Cerebellar cortex (tissue), 1 donor: ENCODE results near the gene ZBTB2.
"Not testable (repeated sequence)": the region's sequence is repeated elsewhere in the genome, so short reads cannot be mapped to it uniquely, and the experiment has no call there.

Experiments used
- DNase-seq: peaks from one replicate; pipeline ENCODE4 v3.0.0-alpha.2; 2015; ENCODE audit warnings: low spot score

The ZBTB2 gene

GRCh38 chr6:151327101-151327500, 64.3 kb downstream of the ZBTB2 start:
- no peak for DNase-seq

- peak; percentile 37 for DNase-seq
Measured at GRCh38 chr6:151326116-151326825, 65.1 kb downstream of the ZBTB2 start.

DNA sequence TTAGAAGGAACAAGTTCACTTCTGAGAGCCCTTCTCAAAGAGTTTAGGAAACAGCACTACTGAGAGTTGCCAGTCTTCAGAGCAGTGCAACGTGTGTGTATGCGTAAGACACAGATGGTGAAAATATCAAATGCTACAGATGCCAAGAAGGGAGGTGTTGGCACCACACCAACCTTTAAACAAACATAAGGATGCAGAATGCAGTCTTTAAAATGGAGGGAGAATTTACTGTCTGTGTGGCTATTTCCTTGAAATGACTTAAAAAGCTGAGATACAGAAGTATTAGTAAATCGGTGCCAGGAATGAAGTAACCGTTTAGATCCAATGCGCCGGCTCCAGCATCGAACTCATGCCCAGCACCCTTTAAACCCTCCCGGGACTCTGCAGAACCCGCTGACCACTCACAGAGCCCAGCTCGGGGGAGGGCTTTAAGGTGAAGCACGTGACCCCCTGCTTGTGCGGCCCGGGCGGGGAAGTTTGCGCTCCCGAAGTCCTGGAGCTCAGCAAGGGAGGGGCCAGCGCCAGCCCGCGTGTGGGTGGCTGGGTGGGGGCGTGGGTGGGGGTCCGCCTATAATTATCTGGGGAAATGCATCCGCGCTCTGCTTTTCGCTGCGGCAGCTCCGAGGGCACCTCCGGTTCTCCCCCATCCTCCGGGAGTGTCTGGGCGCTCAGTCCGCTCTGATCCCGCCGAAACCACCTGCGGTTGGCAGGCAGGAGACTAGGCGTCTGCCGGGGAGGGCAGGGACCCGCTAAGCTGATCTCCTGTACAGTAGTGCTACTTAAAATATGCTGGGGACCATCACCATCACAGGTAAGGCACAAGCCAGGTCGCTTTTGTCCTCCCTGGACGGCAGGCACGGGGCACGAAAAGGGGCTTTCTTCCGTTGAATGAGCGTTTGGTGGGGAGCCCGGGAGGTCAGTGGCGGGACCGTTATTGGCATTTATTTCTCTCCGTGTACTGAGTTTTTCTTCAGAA, 66.0 kb downstream of the ZBTB2 start:
- DNase-seq = peak; percentile 64

- DNase-seq = no peak
Measured at GRCh38 chr6:151324488-151324825, 66.9 kb downstream of the ZBTB2 start.

DNA sequence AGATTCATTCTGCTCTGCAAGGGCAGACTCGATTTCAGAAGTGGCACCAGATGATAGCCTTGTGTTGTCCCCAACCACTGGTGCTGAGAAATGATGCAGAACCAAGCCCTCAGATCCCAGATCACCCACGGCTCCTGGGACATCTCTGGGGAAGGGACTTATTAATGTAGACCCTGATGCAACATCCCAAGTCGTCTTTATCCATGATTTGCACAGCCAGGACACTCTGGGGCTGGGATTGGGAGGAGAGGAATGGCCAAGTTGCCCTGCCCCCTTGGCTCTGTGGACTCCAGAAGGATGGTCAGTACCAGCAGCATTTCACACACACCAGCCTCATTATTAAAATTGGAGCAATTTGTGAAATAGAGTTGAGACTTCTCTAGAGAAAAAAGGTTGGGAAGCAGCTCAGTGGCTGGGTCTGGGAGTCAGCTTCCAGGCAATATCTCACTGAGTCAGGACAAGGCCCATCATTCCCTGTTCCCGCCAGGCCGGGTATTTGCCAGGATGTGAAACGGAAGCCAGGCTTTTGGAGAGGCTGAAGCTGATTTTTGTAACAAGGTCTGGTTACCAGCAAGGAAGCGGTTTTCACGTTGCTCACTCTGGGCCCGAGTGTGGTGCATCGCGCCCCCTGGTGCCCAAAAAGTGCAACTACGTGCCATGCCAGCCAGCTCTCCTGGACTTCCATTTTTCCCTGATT, 67.4 kb downstream of the ZBTB2 start:
- peak; percentile 94 for DNase-seq

- DNase-seq = no peak
Measured at GRCh38 chr6:151322570-151322969, 68.8 kb downstream of the ZBTB2 start.

GRCh38 chr6:151321438-151321837, 69.9 kb downstream of the ZBTB2 start:
- DNase-seq = no peak

DNA sequence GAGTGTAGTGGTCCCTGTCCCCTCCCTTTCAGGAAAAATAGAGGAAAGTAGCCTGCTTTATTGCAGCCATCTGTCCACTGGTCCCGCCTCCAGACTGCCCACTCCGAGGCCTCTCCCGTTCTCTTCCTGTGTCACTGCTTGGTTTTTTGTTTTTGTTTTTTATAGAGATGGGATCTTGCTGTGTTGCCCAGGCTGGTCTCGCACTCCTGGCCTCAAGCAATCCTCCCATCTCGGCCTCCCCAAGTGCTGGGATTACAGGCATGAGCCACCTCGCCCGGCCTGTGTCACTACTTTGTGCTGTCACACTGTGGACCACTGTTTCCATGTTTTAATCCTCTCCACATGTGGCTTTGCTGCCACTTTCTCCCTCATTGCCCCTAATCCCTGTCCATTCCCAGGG, 71.2 kb downstream of the ZBTB2 start:
- peak; percentile 48 for DNase-seq

DNA sequence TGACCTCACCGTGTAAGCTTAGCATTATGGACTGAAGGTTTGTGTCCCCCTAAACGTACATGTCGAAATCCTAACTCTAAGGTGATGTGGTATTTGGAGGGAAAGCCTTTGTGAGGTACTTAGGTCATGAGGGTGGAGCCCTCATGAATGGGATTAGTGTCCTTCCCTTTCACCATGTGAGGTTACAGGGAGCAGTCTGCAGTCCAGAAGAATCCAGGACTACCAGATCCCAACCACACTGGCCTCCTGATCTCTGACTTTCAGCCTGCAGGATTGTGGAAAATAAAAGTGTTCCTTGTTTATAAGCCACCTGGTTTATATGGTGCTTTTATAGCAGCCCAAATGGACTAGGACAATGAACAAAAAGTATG, 73.4 kb downstream of the ZBTB2 start:
- DNase-seq = no peak

GRCh38 chr6:151317103-151317994, 74.0 kb downstream of the ZBTB2 start:
- DNase-seq = peak; percentile 69

DNA sequence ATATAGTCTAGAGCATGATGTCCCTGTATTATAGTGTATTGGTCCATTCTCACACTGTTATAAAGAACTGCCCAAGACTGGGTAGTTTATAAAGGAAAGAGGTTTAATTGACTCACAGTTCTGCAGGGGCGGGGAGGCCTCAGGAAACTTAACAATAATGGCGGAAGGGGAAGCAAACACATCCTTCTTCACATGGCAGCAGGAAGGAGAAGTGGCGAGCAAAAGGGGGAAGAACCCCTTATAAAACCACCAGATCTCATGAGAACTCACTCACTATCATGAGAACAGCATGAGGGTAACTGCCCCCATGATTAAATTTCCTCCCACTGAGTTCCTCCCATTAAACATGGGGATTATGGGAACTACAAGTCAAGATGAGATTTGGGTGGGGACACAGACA, 75.7 kb downstream of the ZBTB2 start:
- not testable (repeated sequence) for DNase-seq
